ENCODE data around the gene FABP7.

FABP7 gene

DNA sequence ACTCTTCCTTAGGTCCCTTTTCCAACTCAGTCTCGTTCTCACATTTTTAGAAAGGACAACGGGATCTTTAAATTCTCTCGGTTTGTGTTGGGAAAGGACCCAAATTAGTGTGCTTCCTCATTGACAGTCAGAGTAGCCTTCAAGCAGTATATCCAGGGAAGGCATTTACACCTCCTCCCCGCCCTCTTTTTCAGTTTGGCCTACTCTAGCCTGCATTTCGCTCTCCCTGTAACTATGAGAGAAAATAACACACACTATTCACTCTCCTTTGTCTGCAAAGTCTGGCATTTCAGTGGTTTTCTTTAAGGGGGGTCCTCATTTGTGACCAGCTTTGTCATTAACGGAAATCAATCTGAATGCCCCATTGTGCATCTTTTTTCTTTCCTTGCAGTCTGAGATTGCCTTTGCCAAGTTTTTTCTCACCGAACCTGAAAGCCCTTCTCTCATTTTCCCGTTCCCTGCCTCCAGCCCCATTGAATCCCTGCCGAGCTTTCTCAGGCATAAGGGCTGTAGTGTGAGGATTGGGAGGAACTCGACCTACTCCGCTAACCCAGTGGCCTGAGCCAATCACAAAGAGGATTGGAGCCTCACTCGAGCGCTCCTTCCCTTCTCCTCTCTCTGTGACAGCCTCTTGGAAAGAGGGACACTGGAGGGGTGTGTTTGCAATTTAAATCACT lies 393 bp upstream of the FABP7 start:
- H3K4me3 ChIP-seq (ENCODE audit: low read length), result no peak overlapping the region
- TF ChIP-seq, protein P1, sequence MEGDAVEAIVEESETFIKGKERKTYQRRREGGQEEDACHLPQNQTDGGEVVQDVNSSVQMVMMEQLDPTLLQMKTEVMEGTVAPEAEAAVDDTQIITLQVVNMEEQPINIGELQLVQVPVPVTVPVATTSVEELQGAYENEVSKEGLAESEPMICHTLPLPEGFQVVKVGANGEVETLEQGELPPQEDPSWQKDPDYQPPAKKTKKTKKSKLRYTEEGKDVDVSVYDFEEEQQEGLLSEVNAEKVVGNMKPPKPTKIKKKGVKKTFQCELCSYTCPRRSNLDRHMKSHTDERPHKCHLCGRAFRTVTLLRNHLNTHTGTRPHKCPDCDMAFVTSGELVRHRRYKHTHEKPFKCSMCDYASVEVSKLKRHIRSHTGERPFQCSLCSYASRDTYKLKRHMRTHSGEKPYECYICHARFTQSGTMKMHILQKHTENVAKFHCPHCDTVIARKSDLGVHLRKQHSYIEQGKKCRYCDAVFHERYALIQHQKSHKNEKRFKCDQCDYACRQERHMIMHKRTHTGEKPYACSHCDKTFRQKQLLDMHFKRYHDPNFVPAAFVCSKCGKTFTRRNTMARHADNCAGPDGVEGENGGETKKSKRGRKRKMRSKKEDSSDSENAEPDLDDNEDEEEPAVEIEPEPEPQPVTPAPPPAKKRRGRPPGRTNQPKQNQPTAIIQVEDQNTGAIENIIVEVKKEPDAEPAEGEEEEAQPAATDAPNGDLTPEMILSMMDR (conservative IDR thresholded peaks at IDR 0.05; ENCODE audit: low read depth, low read length), result no peak
- DNase-seq (ENCODE audit: low read depth), result no peak

- no peak for DNase-seq (ENCODE audit: low read depth)
- TF ChIP-seq, protein P1 (conservative IDR thresholded peaks at IDR 0.05; ENCODE audit: low read depth, low read length), result no peak
- no peak overlapping the region for H3K4me3 ChIP-seq (ENCODE audit: low read length)
Observed at GRCh38 chr6:122780114-122780513, 598 bp downstream of the FABP7 start.

- H3K4me3 ChIP-seq (ENCODE audit: low read length), result no peak overlapping the region
- TF ChIP-seq, protein P1 (conservative IDR thresholded peaks at IDR 0.05; ENCODE audit: low read depth, low read length), result no peak
Observed at GRCh38 chr6:122781716-122782115, 2.2 kb downstream of the FABP7 start.

GRCh38 chr6:122783401-122783800 lies 3.9 kb downstream of the FABP7 start:
- no peak for DNase-seq (ENCODE audit: low read depth)
- no peak overlapping the region for H3K4me3 ChIP-seq (ENCODE audit: low read length)
- TF ChIP-seq, protein P1 (conservative IDR thresholded peaks at IDR 0.05; ENCODE audit: low read depth, low read length), result no peak

More at GRCh38 chr6:122781716-122782115, 2.2 kb downstream of the FABP7 start:
- DNase-seq (ENCODE audit: low read depth), result no peak

DNA sequence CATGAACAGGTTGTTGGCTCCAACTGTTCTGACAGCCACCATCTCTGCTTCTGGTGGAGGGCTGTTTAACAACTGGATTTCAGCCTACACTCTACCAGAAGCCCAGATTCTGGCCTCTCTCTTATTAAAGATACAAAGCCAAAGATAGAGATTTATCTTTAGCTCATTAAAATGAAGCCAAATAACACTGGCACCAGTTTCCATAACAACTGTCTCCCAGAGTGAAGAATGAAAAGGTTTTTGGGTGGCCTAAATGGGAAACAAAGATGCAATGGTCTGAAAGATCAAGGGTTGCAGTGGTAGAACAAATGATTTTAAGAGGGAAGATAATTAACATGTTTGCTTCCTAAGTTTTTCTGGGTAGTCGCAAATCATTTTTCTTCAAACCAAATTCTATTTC lies 6.4 kb downstream of the FABP7 start:
- TF ChIP-seq, protein P1 (conservative IDR thresholded peaks at IDR 0.05; ENCODE audit: low read depth, low read length), result no peak
- no peak for DNase-seq (ENCODE audit: low read depth)

GRCh38 chr6:122787721-122788120 lies 8.2 kb downstream of the FABP7 start:
- H3K4me3 ChIP-seq (ENCODE audit: low read length), result no peak overlapping the region
- DNase-seq (ENCODE audit: low read depth), result no peak
- TF ChIP-seq, protein P1 (conservative IDR thresholded peaks at IDR 0.05; ENCODE audit: low read depth, low read length), result no peak

More for the DNA sequence above, 6.4 kb downstream of the FABP7 start:
- no peak overlapping the region for H3K4me3 ChIP-seq (ENCODE audit: low read length)

GRCh38 chr6:122788208-122788607 lies 8.7 kb downstream of the FABP7 start:
- no peak overlapping the region for H3K4me3 ChIP-seq (ENCODE audit: low read length)
- no peak for DNase-seq (ENCODE audit: low read depth)
- TF ChIP-seq, protein P1 (conservative IDR thresholded peaks at IDR 0.05; ENCODE audit: low read depth, low read length), result no peak
